Measurements from ENCODE around the gene ATAD3B. TPM values are rescaled to one million over a fixed set of nuclear protein-coding genes. Genes with fewer than 3 reads are reported as not detected.
"Not testable (repeated sequence)": the region's sequence is repeated elsewhere in the genome, so short reads cannot be mapped to it uniquely, and the experiment has no call there.

Gene ATAD3B
- total RNA-seq, 1 experiment from 2014 or later = 62.9 TPM

DNA sequence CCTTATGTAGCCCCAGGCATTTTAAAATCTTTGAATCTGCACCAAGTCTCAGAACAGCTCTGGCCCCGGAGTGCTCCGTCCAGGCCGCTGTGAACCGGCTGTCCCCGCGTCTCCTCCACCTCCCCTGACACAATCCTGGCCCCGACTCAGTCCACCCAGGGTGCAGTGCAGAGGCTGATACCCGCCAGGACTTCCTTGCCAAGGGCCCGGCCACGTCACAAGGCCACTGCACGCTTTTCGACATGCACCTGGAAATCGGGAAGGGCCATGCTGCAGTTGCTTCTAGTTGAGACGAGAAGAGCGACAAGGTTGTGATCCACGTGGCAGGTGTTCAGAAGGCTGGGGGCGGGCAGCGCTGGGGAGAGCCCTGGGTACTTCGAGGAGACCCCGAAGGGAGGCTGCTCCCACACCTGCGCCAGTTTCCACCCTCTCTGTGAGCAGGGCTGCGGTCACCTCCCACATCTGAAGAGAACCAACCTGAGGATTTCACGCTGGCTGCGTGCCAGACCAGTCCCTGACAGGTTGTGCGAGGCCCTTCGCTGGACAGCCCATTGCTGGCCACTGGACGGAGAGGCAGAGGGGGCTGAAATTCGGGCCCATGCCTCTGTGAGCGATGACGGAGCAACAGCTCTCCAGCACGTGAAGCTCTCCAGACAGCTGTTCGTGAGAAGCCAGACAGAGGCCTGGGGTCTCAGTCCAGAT, 29.3 kb upstream of the ATAD3B start:
- intact Hi-C loops (cut with micrococcal nuclease) = no loop called here
- CTCF ChIA-PET = interaction anchor here (1.1 to 2.9 kb wide), 5 partner anchors 13 to 69 kb away, joined by 3 to 10 read pairs (median 4); partner anchors contain the start of gene CCNL2
- no TSS peak for BruUV-seq (replicated peaks)

DNA sequence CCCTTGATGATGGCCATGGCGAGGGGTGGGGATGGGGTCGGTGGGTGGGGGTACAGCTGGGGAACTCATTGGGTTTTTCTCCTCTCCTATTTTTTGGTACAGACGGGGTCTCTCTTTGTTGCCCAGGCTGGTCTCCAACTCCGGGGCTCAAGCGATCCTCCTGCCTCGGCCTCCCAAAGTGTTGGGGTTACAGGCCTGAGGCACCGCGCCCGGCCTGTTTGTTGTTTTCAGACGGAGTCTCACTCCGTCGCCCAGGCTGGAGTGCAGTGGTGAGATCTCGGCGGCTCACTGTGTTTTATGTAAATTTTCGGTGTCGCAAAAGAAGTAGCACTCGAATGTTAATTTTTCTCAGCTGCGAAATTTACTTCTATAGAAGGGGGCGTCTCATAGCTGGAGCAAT, 24.9 kb upstream of the ATAD3B start:
- H3K4me2 ChIP-seq (ENCODE audit: low read length); H3K9ac ChIP-seq (ENCODE audit: low read length); H2AFZ ChIP-seq (ENCODE audit: low read depth, low read length, poor library complexity, severe bottlenecking); H3K9me3 ChIP-seq (ENCODE audit: control insufficient read depth in 1 of 2, insufficient read depth in 1 of 2, low read depth in 1 of 2, low read length in 2 of 2); RAD21 ChIA-PET (ENCODE audit: low non-redundant PET in 1 of 2, low total read pairs in 2 of 2, uncharacterized antibody in 2 of 2, unreplicated experiment in 2 of 2); ATAC-seq; H4K20me1 ChIP-seq (ENCODE audit: insufficient read depth); H3K4me1 ChIP-seq (ENCODE audit: control insufficient read depth in 1 of 2, insufficient read depth in 2 of 2, low read length in 2 of 2); H3K27ac ChIP-seq (ENCODE audit: low read depth, low read length); H3K79me2 ChIP-seq (ENCODE audit: insufficient read depth, low read length); H3K9me2 ChIP-seq (ENCODE audit: insufficient read depth); H3K4me3 ChIP-seq (replicated peaks in 1 of 2; ENCODE audit: low read depth in 1 of 2, low read length in 2 of 2); H3K36me3 ChIP-seq (ENCODE audit: control insufficient read depth in 1 of 2, insufficient read depth in 2 of 2, low read length in 2 of 2); DNase-seq (ENCODE audit: low read depth, low spot score); BruUV-seq (replicated peaks); CTCF ChIA-PET; H3K27me3 ChIP-seq (ENCODE audit: insufficient read depth, low read length); intact Hi-C loops (cut with micrococcal nuclease); POLR2A ChIA-PET: not testable (repeated sequence)

More for the DNA sequence above, 29.3 kb upstream of the ATAD3B start:
- peaks cover 14 to 17% of the 10 kb centered on the region in 2 experiments for H3K4me1 ChIP-seq (ENCODE audit: control insufficient read depth in 1 of 2, insufficient read depth in 2 of 2, low read length in 2 of 2)
- H3K36me3 ChIP-seq (ENCODE audit: control insufficient read depth in 1 of 2, insufficient read depth in 2 of 2, low read length in 2 of 2) = no peaks in the 10 kb centered on the region
- POLR2A ChIA-PET = no interaction called here
- H3K9me2 ChIP-seq (ENCODE audit: insufficient read depth) = no peaks in the 10 kb centered on the region
- no peak overlapping the region for H3K9ac ChIP-seq (ENCODE audit: low read length)
- RAD21 ChIA-PET (ENCODE audit: low non-redundant PET in 1 of 2, low total read pairs in 2 of 2, uncharacterized antibody in 2 of 2, unreplicated experiment in 2 of 2) = no interaction called here
- H3K9me3 ChIP-seq (ENCODE audit: control insufficient read depth in 1 of 2, insufficient read depth in 1 of 2, low read depth in 1 of 2, low read length in 2 of 2) = no peaks in the 10 kb centered on the region
- no peak overlapping the region; the same call in 1 of the 2 replicates for H3K27ac ChIP-seq (ENCODE audit: low read depth, low read length)
- no peaks in the 10 kb centered on the region for H4K20me1 ChIP-seq (ENCODE audit: insufficient read depth)
- H2AFZ ChIP-seq (ENCODE audit: low read depth, low read length, poor library complexity, severe bottlenecking) = no peak overlapping the region
- H3K4me2 ChIP-seq (ENCODE audit: low read length) = no peak overlapping the region
- H3K27me3 ChIP-seq (ENCODE audit: insufficient read depth, low read length) = no peaks in the 10 kb centered on the region
- peaks cover 10% of the 10 kb centered on the region; the same call in 1 of the 2 replicates for H3K79me2 ChIP-seq (ENCODE audit: insufficient read depth, low read length)
- TF ChIP-seq SP1 (IDR thresholded peaks at IDR 0.05; ENCODE audit: low read depth) (no peak), SRF (IDR thresholded peaks at IDR 0.05; ENCODE audit: low read depth) (no peak), ELF1 (IDR thresholded peaks at IDR 0.05; ENCODE audit: borderline replicate concordance, low read depth) (no peak), EGR1 (IDR thresholded peaks at IDR 0.05; ENCODE audit: low read depth) (no peak), POLR2A (IDR thresholded peaks at IDR 0.05; ENCODE audit: borderline replicate concordance, extremely low read depth, insufficient read depth, insufficient read length) (no peak), RAD21 (IDR thresholded peaks at IDR 0.05; ENCODE audit: low read depth) (no peak)
- no peak for ATAC-seq
- DNase-seq (ENCODE audit: low read depth, low spot score) = no peak
- no peak overlapping the region for H3K4me3 ChIP-seq (replicated peaks in 1 of 2; ENCODE audit: low read depth in 1 of 2, low read length in 2 of 2)
